DND-41 (cell line): Measurements from ENCODE around the gene ALKBH7.

ENCODE experiments used
- EZH2 ChIP-seq: IDR thresholded peaks from 3 replicates; pipeline ENCODE4 v1.6.1; 2012; ENCODE audit warnings: borderline replicate concordance, low read depth, mild to moderate bottlenecking, moderate library complexity, low read length, inconsistent platforms; ENCODE audit not compliant: severe bottlenecking
- TF ChIP-seq, protein P1 (sequence below): IDR thresholded peaks from 2 replicates; pipeline ENCODE4 v1.5.1; 2012; ENCODE audit warnings: borderline replicate concordance, low read length, moderate library complexity, mild to moderate bottlenecking; ENCODE audit not compliant: poor library complexity, severe bottlenecking; ENCODE audit errors: extremely low read depth

DNA sequence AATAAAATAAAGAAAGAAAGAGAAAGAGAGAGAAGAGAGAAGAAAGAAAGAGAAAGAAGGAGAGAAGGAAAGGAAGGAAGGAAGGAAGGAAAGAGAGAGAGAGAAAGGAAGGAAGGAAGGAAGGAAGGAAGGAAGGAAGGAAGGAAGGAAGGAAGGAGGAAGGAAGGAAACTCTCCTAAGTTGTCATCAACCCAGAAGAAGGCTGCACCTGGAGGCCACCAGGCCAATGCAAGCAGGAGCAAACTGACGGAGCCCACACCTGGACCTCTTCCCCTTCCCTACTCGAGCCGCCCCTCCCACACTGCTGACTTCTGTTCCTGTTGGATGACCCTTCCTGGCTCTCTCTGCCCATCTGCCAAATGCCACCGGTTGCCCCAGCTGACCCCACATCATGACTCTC, 47.8 kb upstream of the ALKBH7 start:
- TF ChIP-seq, protein P1, sequence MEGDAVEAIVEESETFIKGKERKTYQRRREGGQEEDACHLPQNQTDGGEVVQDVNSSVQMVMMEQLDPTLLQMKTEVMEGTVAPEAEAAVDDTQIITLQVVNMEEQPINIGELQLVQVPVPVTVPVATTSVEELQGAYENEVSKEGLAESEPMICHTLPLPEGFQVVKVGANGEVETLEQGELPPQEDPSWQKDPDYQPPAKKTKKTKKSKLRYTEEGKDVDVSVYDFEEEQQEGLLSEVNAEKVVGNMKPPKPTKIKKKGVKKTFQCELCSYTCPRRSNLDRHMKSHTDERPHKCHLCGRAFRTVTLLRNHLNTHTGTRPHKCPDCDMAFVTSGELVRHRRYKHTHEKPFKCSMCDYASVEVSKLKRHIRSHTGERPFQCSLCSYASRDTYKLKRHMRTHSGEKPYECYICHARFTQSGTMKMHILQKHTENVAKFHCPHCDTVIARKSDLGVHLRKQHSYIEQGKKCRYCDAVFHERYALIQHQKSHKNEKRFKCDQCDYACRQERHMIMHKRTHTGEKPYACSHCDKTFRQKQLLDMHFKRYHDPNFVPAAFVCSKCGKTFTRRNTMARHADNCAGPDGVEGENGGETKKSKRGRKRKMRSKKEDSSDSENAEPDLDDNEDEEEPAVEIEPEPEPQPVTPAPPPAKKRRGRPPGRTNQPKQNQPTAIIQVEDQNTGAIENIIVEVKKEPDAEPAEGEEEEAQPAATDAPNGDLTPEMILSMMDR: no peak
- TF ChIP-seq EZH2: no peak
